HepG2 (cell line): ENCODE data around the gene ITGB2.

Source experiments
- ARNT ChIP-seq: fragments of 450-650 bp; IDR thresholded peaks from 2 replicates; pipeline ENCODE4 v1.6.1; 2017
- ATF6 ChIP-seq: sonication (generic); formaldehyde crosslinking; conservative IDR thresholded peaks from 2 replicates; pipeline ENCODE4 v1.4.0; 2020; ENCODE audit warnings: missing genetic modification reagents
- EZH2 ChIP-seq: conservative IDR thresholded peaks from 2 replicates; pipeline ENCODE4 v1.6.1; 2012; ENCODE audit warnings: mild to moderate bottlenecking, low read depth, low read length, moderate library complexity
- FOXP4 ChIP-seq: sonication (generic); formaldehyde crosslinking; IDR thresholded peaks from 2 replicates; pipeline ENCODE4 v1.4.0; 2020; ENCODE audit warnings: missing genetic modification reagents
- GLMP ChIP-seq: sonication (generic); formaldehyde crosslinking; IDR thresholded peaks from 2 replicates; pipeline ENCODE4 v1.9.0; 2021; ENCODE audit warnings: missing genetic modification reagents, mild to moderate bottlenecking, borderline replicate concordance
- GTF2F1 ChIP-seq: fragments of 150-350 bp; IDR thresholded peaks from 2 replicates; pipeline ENCODE4 v1.6.1; 2014; ENCODE audit warnings: low read length
- KDM1A ChIP-seq: IDR thresholded peaks from 2 replicates; pipeline ENCODE4 v1.6.1; 2016; ENCODE audit warnings: missing compliant biosample characterization
- POLR2A ChIP-seq, 2 experiments: IDR thresholded peaks; 2 replicates each; pipeline ENCODE4 v1.6.1; 2011; ENCODE audit warnings: low read depth in 2 of 2, low read length in 2 of 2, mild to moderate bottlenecking in 1 of 2, moderate library complexity in 1 of 2; ENCODE audit not compliant: insufficient read depth in 1 of 2
- STAG1 ChIP-seq: sonication (generic); formaldehyde crosslinking; IDR thresholded peaks from 2 replicates; pipeline ENCODE4 v1.4.0; 2020; ENCODE audit warnings: missing genetic modification reagents
- TAF1 ChIP-seq: sonication (generic); formaldehyde crosslinking; IDR thresholded peaks from 2 replicates; pipeline ENCODE4 v1.4.0; 2020; ENCODE audit warnings: missing genetic modification reagents
- TCF7L2 ChIP-seq: IDR thresholded peaks from 2 replicates; pipeline ENCODE4 v1.6.1; 2011; ENCODE audit warnings: mild to moderate bottlenecking, low read depth, low read length, moderate library complexity
- ZFP1 ChIP-seq: IDR thresholded peaks from 2 replicates; pipeline ENCODE4 v1.6.1; 2016
- ZNF292 ChIP-seq: sonication (generic); formaldehyde crosslinking; IDR thresholded peaks from 2 replicates; pipeline ENCODE4 v1.8.1; 2022; ENCODE audit warnings: mild to moderate bottlenecking, low read depth, missing genetic modification reagents, borderline replicate concordance
- TF ChIP-seq, protein P1 (sequence below): sonication (generic); formaldehyde crosslinking; IDR thresholded peaks from 2 replicates; pipeline ENCODE4 v1.5.0; 2020; ENCODE audit warnings: mild to moderate bottlenecking, missing genetic modification reagents, moderate library complexity

DNA sequence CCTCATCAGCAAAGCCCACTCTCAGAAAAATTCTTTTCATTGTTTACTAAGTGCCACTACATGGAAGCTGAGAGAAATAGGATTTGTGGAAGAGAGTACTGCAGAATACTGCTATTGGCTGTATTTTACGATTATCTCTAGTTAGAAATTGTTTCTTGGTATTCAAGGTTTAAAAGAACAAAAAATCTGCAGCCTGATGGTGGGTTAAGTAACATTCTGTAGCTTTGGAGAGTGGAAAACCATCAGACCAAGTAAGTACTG, 74.5 kb downstream of the ITGB2 start:
- TF ChIP-seq STAG1 (no peak), GTF2F1 (no peak), ZFP1 (no peak), GLMP (no peak), FOXP4 (no peak), TCF7L2 (no peak), ARNT (no peak), TAF1 (CRISPR knock-in tag) (no peak), ZNF292 (CRISPR knock-in tag) (no peak), KDM1A (no peak), ATF6 (CRISPR knock-in tag) (no peak), POLR2A (IDR thresholded peaks at IDR 0.05; ENCODE audit: insufficient read depth in 1 of 2, low read depth in 2 of 2, low read length in 2 of 2) (no peak), EZH2 (no peak)
- TF ChIP-seq, protein P1, sequence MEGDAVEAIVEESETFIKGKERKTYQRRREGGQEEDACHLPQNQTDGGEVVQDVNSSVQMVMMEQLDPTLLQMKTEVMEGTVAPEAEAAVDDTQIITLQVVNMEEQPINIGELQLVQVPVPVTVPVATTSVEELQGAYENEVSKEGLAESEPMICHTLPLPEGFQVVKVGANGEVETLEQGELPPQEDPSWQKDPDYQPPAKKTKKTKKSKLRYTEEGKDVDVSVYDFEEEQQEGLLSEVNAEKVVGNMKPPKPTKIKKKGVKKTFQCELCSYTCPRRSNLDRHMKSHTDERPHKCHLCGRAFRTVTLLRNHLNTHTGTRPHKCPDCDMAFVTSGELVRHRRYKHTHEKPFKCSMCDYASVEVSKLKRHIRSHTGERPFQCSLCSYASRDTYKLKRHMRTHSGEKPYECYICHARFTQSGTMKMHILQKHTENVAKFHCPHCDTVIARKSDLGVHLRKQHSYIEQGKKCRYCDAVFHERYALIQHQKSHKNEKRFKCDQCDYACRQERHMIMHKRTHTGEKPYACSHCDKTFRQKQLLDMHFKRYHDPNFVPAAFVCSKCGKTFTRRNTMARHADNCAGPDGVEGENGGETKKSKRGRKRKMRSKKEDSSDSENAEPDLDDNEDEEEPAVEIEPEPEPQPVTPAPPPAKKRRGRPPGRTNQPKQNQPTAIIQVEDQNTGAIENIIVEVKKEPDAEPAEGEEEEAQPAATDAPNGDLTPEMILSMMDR (CRISPR knock-in tag), result no peak
